SK-N-SH treated with all-trans-retinoic acid at 6 μM for 48 hours (cell line): ENCODE results near the gene GRIP1.

ENCODE experiments used
- ARNTL ChIP-seq: fragments of 450-650 bp; formaldehyde crosslinking; IDR thresholded peaks from 2 replicates; pipeline ENCODE4 v1.5.0; 2020; ENCODE audit warnings: low read depth, mild to moderate bottlenecking, moderate library complexity, borderline replicate concordance
- ESRRG ChIP-seq: fragments of 250-450 bp; sonication (Bioruptor Pico); IDR thresholded peaks from 2 replicates; pipeline ENCODE4 v1.6.1; 2021; ENCODE audit warnings: mild to moderate bottlenecking
- GLIS3 ChIP-seq: fragments of 250-450 bp; sonication (Bioruptor Pico); IDR thresholded peaks from 2 replicates; pipeline ENCODE4 v1.5.0; 2020; ENCODE audit warnings: mild to moderate bottlenecking, moderate library complexity
- ISL1 ChIP-seq: fragments of 250-450 bp; sonication (Bioruptor Pico); IDR thresholded peaks from 2 replicates; pipeline ENCODE4 v2.1.2; 2022; ENCODE audit warnings: mild to moderate bottlenecking, moderate library complexity
- OSR1 ChIP-seq: fragments of 250-450 bp; sonication (Bioruptor Pico); IDR thresholded peaks from 2 replicates; pipeline ENCODE4 v1.8.0; 2022; ENCODE audit warnings: moderate library complexity, mild to moderate bottlenecking, inconsistent platforms
- RARB ChIP-seq: fragments of 250-450 bp; sonication (Bioruptor Pico); IDR thresholded peaks from 2 replicates; pipeline ENCODE4 v1.8.0; 2021; ENCODE audit warnings: mild to moderate bottlenecking, moderate library complexity
- TCF4 ChIP-seq: fragments of 250-450 bp; sonication (Bioruptor Pico); IDR thresholded peaks from 2 replicates; pipeline ENCODE4 v1.8.0; 2021; ENCODE audit warnings: mild to moderate bottlenecking, moderate library complexity, borderline replicate concordance
- ZFP30 ChIP-seq: fragments of 450-650 bp; formaldehyde crosslinking; IDR thresholded peaks from 2 replicates; pipeline ENCODE4 v1.5.0; 2022; ENCODE audit warnings: mild to moderate bottlenecking, moderate library complexity
- ZNF70 ChIP-seq: fragments of 450-650 bp; formaldehyde crosslinking; IDR thresholded peaks from 2 replicates; pipeline ENCODE4 v1.5.0; 2020; ENCODE audit warnings: mild to moderate bottlenecking, moderate library complexity
- TF ChIP-seq, protein P1 (sequence below): fragments of 250-450 bp; sonication (Bioruptor Pico); IDR thresholded peaks from 2 replicates; pipeline ENCODE4 v1.8.0; 2020; ENCODE audit warnings: mild to moderate bottlenecking, moderate library complexity, borderline replicate concordance
- TF ChIP-seq, protein P2 (sequence below): fragments of 250-450 bp; sonication (Bioruptor Pico); IDR thresholded peaks from 2 replicates; pipeline ENCODE4 v1.5.1; 2020; ENCODE audit warnings: low read depth, mild to moderate bottlenecking, moderate library complexity

DNA sequence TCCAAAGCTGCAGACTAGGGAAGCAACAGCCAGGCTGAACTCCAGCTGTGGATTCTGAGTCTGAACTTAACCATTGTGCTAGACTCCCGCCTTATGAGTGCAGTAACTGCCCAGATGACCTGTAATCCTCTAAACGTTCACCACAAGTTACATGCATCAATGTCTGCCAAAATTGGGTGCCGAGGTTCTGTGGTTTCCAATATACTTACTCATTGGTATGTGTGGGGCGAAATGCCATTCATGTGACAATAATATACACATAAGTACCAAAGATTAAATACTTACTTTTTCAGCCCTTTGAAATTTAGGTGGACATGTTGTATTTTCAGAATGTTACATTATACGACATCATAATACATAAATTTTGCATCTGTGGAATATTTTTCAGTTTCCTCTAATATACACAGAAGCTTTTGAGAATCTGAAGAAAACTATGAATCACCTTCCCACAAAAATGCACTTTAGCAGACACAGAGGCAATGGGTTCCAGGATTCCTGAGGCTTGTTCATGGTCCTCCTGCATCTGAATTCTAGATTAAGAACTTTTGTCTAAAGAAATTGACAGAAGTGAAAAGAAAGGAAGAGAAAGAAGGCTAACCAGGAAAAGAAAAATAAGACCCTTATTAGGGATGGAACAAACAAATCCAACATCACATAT is 31.7 kb downstream of the GRIP1 start:
- TF ChIP-seq ARNTL (no peak), TCF4 (CRISPR knock-in tag) (no peak), GLIS3 (CRISPR knock-in tag) (no peak), ZNF70 (no peak), ESRRG (no peak), OSR1 (CRISPR knock-in tag) (no peak), ISL1 (no peak), RARB (no peak), ZFP30 (CRISPR knock-in tag) (no peak)
- TF ChIP-seq, protein P1, sequence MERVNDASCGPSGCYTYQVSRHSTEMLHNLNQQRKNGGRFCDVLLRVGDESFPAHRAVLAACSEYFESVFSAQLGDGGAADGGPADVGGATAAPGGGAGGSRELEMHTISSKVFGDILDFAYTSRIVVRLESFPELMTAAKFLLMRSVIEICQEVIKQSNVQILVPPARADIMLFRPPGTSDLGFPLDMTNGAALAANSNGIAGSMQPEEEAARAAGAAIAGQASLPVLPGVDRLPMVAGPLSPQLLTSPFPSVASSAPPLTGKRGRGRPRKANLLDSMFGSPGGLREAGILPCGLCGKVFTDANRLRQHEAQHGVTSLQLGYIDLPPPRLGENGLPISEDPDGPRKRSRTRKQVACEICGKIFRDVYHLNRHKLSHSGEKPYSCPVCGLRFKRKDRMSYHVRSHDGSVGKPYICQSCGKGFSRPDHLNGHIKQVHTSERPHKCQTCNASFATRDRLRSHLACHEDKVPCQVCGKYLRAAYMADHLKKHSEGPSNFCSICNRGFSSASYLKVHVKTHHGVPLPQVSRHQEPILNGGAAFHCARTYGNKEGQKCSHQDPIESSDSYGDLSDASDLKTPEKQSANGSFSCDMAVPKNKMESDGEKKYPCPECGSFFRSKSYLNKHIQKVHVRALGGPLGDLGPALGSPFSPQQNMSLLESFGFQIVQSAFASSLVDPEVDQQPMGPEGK (CRISPR knock-in tag), result no peak
- TF ChIP-seq, protein P2, sequence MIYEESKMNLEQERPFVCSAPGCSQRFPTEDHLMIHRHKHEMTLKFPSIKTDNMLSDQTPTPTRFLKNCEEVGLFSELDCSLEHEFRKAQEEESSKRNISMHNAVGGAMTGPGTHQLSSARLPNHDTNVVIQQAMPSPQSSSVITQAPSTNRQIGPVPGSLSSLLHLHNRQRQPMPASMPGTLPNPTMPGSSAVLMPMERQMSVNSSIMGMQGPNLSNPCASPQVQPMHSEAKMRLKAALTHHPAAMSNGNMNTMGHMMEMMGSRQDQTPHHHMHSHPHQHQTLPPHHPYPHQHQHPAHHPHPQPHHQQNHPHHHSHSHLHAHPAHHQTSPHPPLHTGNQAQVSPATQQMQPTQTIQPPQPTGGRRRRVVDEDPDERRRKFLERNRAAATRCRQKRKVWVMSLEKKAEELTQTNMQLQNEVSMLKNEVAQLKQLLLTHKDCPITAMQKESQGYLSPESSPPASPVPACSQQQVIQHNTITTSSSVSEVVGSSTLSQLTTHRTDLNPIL, result no peak
